Measurements from ENCODE around the gene MITF.

GRCh38 chr3:69770219-69770618, 31.0 kb downstream of the MITF start:
- TF ChIP-seq CTCF (IDR thresholded peaks at IDR 0.05) (no peak), EZH2 (IDR thresholded peaks at IDR 0.05; ENCODE audit: borderline replicate concordance, insufficient read depth, low read depth, low read length, poor library complexity, severe bottlenecking) (no peak)
